Activated CD4-positive, alpha-beta T cell treated with anti-CD3 and anti-CD28 coated beads, Interleukin-2, Interleukin-4, amounts not matched to agents 100 ng/mL and 50 ng/mL, durations not matched to agents 16 hours and 8 hours (primary cell): Measurements from ENCODE around the gene KLF16.

Experiments used
- DNase-seq: peaks from one replicate; pipeline ENCODE4 v3.0.0-alpha.2; 2020; ENCODE audit warnings: low spot score

The KLF16 gene

GRCh38 chr19:1806184-1807029 lies 57.0 kb downstream of the KLF16 start:
- DNase-seq: no peak

DNA sequence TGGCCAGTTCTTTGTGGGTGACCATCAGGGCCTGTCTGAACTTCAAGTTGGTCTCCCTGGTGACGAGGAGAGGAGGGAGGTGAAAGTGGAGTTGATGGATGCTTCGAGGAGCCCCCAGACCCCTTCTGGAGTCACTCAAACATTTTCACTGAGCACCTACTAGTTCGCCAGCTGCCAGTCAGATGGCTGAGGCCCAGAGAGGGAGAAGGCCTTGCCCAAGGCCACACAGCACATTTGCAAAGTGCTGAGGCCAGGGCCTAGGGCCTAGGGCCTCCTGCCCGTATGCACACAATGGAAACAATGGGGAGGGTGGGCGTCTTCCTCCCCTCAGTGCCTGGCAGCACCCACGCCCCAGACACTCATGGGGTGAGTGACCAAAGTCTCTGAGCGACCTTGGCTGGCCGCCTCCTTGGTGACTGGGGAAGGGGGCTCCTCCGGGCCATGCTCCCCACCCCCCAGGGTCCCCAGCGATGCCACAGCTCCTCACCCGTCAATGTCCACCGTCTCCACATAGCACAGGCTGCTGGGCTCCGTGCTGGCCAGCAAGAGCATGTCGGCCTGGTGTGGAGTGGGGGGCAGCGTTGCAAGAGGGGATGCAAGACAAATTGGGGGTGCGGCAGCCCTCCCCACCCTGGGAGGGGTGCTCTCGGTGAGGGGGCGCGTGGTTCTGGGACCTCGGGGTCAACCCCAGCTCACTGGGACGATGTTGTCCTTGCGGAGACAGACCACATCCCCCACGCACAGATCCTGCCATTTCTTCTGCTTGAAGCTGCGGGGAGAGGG lies 57.8 kb downstream of the KLF16 start:
- no peak for DNase-seq

- DNase-seq: no peak
These were observed 58.5 kb downstream of the KLF16 start for GRCh38 chr19:1804858-1805257.
